GM12875 (cell line): ENCODE results near the gene LRP10.
"Not testable (repeated sequence)": the region's sequence is repeated elsewhere in the genome, so short reads cannot be mapped to it uniquely, and the experiment has no call there.

Source experiments
- H3K4me3 ChIP-seq: one replicate; pipeline ENCODE4 v1.5.1; 2011; ENCODE audit warnings: low read depth, low read length, control low read depth
- TF ChIP-seq, protein P1 (sequence below): IDR thresholded peaks from 2 replicates; pipeline ENCODE4 v1.5.1; 2011; ENCODE audit warnings: low read depth, mild to moderate bottlenecking, control low read depth, inconsistent platforms, low read length, moderate library complexity, borderline replicate concordance; ENCODE audit not compliant: insufficient read depth

The LRP10 gene

DNA sequence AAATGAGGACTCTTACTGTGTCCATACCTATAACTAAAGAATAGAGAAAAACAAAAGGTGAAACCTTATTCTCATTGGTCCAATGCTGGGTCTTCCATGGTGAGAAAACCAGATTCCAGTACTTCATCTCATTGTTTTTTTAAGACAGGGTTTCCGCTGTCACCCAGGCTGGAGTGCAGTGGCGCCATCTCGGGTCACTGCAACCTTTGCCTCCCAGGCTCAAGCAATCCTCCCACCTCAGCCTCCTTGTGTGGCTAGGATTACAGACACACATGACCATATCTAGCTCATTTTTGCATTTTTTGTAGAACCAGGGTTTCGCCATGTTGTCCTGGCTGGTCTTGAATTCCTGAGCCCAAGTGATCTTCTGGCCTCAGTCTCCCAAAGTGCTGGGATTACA is 34.1 kb downstream of the LRP10 start:
- TF ChIP-seq, protein P1, sequence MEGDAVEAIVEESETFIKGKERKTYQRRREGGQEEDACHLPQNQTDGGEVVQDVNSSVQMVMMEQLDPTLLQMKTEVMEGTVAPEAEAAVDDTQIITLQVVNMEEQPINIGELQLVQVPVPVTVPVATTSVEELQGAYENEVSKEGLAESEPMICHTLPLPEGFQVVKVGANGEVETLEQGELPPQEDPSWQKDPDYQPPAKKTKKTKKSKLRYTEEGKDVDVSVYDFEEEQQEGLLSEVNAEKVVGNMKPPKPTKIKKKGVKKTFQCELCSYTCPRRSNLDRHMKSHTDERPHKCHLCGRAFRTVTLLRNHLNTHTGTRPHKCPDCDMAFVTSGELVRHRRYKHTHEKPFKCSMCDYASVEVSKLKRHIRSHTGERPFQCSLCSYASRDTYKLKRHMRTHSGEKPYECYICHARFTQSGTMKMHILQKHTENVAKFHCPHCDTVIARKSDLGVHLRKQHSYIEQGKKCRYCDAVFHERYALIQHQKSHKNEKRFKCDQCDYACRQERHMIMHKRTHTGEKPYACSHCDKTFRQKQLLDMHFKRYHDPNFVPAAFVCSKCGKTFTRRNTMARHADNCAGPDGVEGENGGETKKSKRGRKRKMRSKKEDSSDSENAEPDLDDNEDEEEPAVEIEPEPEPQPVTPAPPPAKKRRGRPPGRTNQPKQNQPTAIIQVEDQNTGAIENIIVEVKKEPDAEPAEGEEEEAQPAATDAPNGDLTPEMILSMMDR: no peak
- no peak overlapping the region for H3K4me3 ChIP-seq

DNA sequence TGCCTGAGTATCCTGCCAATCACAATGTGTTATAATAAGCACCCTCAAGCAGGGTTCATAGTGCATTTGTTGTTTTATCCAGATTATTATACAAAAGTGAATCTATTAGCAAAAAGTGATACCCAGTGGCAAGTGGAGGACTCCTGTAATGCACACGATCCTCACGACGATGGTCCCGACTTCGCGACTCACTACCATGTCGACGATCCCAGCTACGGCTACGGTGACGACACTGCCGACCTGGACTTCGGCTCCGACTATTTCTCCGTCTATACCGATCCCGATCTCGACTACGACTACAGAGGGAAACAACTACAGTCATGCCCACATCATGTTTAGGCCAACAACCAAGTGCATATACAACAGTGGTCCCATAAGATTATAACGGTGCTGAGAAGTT is 34.5 kb downstream of the LRP10 start:
- TF ChIP-seq, protein P1: no peak

DNA sequence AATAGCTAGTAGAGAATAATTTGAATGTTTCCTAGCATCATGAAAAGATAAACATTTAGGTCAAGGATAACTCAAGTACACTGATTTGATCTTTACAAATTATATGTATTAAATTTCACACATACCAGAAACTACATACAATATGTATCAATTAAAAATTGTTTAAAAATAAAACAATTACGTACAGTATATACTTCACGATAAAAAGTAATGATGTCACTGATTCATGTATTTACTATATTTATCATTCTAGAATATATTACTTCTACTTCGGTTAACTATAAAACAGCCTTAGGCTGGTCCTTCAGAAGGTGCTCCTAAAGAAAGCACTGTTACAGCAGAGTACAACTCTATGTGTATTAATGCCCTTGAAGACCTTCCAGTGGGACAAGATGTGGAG is 35.9 kb downstream of the LRP10 start:
- no peak overlapping the region for H3K4me3 ChIP-seq
- TF ChIP-seq, protein P1: no peak

More for the DNA sequence above, 34.5 kb downstream of the LRP10 start:
- H3K4me3 ChIP-seq: no peak overlapping the region

DNA sequence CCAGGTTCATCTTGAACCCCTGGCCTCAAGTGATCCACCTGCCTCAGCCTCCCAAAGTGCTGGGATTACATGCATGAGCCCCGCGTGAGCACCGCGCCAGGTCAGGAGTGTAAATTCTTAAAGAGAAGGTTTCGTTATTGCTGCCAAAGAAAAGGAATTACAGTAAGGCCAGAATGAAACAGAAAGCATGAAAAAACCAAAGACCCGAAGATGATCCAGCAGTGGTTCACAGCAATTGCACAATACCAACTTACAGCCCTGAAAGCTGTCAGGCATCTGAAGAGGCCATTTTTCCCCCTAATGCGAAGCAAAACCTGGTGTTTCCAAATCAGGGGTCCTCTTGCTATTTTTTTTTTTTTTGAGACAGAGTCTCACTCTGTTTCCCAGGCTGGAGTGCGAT is 37.1 kb downstream of the LRP10 start:
- TF ChIP-seq, protein P1: no peak
- no peak overlapping the region for H3K4me3 ChIP-seq

DNA sequence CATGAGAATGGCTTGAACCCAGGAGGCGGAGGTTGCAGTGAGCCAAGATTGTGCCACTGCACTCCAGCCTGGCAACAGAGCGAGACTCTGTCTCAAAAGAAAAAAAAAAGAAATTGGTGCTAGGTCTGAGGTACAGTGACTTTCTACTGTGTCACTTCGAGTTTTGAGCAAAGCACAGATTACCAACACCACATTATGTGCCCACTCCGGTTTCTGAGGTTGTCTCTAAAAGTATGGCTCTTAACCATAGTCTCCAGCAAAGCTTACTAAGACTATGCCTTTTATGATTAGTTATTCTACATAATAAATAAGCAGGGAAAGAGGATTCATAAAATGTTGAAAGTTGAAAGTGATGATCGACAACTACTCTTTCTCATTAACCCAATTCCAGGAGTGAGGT is 39.4 kb downstream of the LRP10 start:
- TF ChIP-seq, protein P1: no peak
- no peak overlapping the region for H3K4me3 ChIP-seq

DNA sequence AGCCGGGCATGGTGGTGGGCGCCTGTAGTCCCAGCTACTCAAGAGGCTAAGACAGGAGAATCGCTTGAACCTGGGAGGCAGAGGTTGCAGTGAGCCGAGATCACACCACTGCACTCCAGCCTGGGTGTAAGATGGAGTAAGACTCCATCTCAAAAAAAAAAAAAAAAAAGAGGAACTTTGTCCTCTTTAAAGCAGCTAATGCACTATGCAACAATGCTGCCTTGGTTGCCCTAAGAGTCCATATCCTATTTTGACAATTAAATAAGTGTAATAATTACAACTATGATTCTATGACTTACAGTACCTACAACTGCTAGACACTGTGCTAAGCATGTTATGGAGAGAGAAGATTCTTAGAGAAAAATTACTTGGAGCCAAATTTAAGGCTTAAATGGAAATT is 43.3 kb downstream of the LRP10 start:
- not testable (repeated sequence) for H3K4me3 ChIP-seq

DNA sequence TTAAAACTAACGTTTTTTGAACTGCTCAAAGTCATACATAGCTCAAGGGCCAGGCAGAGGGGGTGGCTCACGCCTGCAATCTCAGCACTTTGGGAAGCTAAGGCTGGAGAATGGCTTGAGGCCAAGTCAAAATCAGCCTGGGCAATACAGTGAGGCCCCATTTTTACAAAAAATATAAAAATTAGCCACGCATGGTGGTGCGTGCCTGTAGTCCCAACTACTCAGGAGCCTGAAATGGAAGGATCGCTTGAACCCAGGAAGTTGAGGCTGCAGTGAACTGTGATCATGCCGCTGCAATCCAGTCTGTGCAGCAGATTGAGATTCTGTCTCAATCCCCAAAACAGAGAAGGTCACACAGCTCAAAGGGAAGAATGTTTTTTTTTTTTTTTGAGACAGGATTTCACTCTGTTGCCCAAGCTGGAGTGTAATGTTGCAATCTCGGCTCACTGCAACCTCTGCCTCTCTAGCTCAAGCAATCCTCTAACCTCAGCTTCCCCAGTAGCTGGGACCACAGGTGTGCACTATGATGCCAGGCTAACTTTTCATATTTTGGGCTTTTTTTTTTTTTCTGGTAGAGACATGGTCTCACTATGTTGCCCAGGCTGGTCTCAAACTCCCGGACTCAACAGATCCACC is 44.5 kb downstream of the LRP10 start:
- H3K4me3 ChIP-seq: no peak overlapping the region
- TF ChIP-seq, protein P1: no peak

DNA sequence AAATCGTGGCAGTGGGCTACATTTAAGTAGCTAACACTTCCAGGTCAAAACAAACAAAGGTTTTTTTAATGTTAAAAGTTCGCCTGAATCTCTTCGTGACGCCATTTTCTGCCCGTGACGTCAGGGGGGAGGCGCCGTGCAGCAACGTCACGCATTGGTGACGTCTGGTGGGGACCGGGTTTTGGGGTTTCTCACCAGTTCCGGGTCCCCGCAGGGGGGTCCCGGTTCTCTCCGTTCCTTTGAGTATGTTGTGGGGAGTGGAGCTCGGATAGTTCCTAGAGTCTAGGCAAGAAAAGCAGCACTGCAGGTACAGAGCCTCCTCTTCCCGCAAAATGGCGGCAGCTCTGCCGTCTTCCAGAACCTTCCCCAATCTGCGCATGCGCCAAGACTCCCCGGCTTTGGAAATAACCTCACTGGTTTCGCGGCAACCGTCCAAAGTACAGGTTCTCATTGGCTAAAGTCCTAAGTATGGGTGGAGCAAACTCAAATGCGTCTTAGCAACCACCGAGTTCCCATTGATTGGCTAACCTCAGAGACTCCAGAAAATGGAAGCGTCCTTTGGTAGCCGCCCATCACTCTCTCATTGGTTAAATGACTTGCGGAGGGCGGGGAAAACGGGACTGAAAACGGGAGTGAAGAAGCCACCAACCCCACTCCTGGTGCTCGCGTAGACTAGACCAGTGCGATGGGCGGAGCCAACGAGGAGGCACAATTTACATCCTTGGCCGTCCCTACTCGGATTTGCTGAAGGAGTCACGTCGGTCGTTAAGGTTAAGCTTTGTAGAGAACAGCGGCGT is 47.5 kb downstream of the LRP10 start, which contains the start of gene RBM23:
RBM23 (minus strand) TSS at position 346 of the 797 bp plus-strand sequence.
- TF ChIP-seq, protein P1: no peak
- peak within 1 kb of the TSS; percentile 54 for H3K4me3 ChIP-seq
